HG02610 (cell line): ENCODE data around the gene PLEKHO2.
A peak's percentile ranks its signal among the peaks of the same experiment; 100 is the strongest.
"Not testable (repeated sequence)": the region's sequence is repeated elsewhere in the genome, so short reads cannot be mapped to it uniquely, and the experiment has no call there.

Experiments used
- ATAC-seq: cut with Tn5 transposase; IDR thresholded peaks from one replicate; pipeline ENCODE4 v1.9.1; 2021; ENCODE audit warnings: mild to moderate bottlenecking, moderate library complexity; ENCODE audit not compliant: unreplicated experiment

PLEKHO2 gene

GRCh38 chr15:64841344-64842095, at the start of gene PLEKHO2:
TSS of gene PLEKHO2 (plus strand) at chr15:64841915. CDS start at chr15:64842017, 102 bp downstream.
- ATAC-seq, result peak; percentile 60

- ATAC-seq, result no peak
Observed at GRCh38 chr15:64792282-64792681, 49.4 kb upstream of the PLEKHO2 start.

DNA sequence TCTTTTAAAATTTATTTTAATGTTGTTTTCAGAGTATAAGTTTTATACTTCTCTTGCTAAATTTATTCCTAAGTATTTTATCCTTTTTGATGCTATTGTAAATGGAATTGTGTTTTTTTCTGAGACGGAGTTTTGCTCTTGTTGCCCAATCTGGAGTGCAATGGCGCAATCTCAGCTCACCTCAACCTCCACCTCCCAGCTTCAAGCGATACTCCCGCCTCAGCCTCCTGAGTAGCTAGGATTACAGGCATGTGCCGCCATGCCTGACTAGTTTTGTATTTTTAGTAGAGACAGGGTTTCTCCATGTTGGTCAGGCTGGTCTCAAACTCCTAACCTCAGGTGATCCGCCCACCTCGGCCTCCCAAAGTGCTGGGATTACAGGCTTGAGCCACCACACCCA, 46.4 kb upstream of the PLEKHO2 start:
- ATAC-seq, result not testable (repeated sequence)

DNA sequence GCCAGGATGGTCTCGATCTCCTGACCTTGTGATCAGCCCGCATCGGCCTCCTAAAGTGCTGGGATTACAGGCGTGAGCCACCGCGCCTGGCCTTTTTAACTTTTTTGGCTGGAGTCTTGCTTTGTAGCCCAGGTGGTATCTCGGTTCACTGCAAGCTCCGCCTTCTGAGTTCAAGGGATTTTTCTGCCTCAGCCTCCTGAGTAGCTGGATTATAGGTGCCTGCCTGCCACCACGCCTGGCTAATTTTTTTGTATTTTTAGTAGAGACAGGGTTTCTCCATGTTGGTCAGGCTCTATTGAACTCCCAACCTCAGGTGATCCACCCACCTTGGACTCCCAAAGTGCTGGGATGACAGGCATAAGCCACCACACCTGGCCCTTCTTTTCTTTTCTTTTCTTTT, 45.8 kb upstream of the PLEKHO2 start:
- ATAC-seq, result not testable (repeated sequence)

- ATAC-seq, result not testable (repeated sequence)
Observed at GRCh38 chr15:64798905-64799304, 42.8 kb upstream of the PLEKHO2 start.

- no peak for ATAC-seq
Observed at GRCh38 chr15:64800476-64800875, 41.2 kb upstream of the PLEKHO2 start.

DNA sequence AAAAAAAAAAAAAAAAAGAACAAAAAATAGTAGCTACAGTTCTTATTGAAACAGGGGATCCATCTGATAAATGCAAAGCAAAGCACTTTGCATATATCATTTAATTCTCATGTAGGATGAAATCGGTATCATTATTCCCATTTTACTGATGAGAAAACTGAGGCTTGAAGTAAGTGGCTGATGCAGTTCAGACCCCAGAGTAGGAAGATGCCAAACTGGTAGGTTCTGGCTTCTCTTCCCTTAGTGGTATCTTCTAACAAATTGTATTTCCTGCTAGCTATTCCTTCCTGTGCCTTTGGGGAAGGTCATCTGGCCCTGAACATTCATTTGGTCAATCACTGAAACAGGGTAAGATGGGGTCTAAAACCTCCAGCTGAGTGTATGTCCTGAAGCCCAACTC, 38.2 kb upstream of the PLEKHO2 start:
- no peak for ATAC-seq

DNA sequence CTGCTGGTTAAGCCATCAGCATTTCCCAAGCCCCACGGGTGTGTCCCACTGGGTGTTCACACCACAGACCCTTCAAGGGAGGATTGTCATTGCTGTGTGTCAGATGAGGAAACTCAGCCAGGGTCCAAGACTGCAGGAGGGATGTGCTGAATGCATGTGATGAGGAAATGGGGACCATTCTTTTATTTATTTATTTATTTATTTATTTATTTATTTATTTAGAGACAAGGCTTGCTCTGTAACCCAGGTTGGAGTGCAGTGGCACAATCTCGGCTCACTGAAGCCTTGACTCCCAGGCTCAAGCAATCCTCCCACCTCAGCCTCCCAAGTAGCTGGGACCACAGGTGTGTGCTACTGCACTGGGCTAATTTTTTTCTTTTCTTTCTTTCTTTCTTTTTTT, 37.1 kb upstream of the PLEKHO2 start:
- ATAC-seq, result no peak

DNA sequence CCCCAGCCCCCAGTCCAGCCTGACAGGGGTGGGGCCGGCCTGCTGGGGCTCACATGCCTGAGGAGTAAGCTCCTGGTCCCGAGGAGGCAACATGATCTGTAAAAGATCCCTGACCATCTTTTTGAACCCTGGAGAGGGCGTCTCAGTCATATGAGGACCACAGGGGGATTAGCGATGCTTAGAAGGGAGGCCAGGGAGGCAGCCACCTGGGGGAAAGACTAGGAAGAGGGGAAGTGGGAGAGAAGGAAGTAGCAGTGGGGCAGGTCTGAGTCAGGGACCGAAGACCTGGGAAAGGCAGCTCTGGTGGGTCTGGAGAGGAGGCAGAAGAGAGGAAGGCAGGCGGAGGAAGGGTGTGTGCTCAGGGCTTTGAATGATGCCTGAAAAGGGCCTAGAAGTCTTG, 35.2 kb upstream of the PLEKHO2 start:
- ATAC-seq, result no peak

GRCh38 chr15:64807051-64807749, 34.5 kb upstream of the PLEKHO2 start:
- ATAC-seq, result no peak

DNA sequence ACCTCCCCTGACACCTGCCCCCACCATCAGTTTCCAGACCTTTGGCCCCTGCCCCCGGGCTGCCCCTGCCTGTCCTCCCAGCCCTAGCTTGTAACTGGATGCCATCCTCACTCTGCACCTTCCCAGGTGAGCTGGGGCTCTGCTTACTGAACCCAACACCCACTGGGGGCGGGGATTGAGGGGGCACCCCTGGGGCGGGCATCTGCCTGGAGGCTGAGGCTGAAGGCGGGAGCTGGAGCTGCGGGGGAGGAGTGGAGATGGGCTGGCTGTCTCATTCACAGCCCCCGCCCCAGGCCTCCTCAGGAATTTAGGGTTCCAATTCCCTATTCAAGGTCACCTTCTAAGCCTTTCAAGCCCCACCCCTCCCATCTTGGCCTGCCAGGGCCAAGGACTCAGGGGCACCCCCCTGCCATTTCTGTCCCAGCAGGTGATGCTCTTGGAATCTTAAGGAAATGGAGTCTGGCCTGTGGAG, 33.9 kb upstream of the PLEKHO2 start:
- ATAC-seq, result no peak

DNA sequence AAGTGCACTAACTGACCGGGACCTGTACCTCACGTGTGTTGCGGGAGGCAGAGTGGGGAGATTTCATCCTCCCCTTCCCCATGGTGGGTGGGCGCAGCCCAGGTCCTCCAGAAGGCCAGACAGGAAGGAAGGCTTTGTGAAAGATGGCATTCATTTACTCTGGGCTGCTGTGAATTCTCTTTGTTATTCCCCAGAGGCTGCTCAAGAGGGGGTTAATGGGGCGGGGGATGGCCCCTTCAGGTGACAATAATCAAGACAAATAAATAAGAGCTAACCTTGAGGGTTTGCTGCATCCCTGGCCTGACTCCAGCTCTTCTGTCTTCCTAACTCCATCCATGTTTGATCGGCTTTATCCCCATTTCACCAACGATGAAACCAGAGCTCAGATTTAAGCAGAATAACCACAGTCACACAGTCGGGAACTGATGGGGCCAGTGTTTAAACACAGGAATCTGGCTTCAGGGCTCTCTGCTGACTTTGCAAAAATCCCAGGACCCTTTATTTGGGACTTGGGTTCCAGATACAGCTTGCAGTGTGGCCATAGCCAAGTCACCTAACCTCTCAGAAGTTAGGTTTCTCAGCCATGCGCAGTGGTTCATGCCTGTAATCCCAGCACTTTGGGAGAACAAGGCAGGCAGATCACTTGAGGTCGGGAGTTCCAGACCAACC, 32.8 kb upstream of the PLEKHO2 start:
- ATAC-seq, result no peak

GRCh38 chr15:64809649-64810496, 31.8 kb upstream of the PLEKHO2 start:
- ATAC-seq, result no peak

- no peak for ATAC-seq
Observed at GRCh38 chr15:64810497-64811326, 31.0 kb upstream of the PLEKHO2 start.

DNA sequence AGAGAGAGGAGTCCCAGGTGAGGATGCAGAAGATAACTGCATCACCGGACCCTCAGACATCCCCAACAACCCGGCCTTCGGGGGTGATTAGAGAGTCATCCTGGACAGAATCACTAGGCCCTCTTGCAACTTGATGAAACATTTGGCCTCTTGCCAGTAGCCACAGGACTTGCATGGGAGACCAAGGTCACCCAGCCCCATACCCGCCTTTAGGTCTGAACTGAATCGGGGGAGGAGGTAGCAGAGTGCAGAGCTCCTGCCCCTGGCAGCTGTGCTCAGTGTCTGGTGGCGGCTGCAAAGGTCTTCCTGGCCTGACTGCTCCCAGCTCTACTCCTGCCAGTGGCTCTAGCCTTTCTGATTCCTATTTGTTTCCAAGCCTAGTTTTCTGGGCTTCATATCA, 28.6 kb upstream of the PLEKHO2 start:
- ATAC-seq, result no peak

DNA sequence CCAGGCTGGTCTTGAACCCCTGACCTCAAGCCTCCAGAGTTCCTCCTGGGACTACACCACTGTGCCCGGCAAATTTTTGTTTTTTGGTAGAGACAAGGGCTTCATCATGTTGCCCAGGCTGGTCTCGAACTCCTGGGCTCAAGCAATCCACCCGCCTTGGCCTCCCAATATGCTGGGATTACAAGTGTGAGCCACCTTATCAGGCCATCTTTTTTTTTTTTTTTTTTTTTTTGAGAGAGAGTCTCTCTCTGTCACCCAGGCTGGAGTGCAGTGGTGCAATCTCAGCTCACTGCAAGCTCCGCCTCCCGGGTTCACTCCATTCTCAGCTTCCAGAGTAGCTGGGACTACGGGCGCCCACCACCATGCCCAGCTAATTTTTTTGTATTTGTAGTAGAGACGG, 27.4 kb upstream of the PLEKHO2 start:
- not testable (repeated sequence) for ATAC-seq

GRCh38 chr15:64814965-64815364, 26.8 kb upstream of the PLEKHO2 start:
- not testable (repeated sequence) for ATAC-seq

GRCh38 chr15:64816452-64816851, 25.3 kb upstream of the PLEKHO2 start:
- no peak for ATAC-seq

DNA sequence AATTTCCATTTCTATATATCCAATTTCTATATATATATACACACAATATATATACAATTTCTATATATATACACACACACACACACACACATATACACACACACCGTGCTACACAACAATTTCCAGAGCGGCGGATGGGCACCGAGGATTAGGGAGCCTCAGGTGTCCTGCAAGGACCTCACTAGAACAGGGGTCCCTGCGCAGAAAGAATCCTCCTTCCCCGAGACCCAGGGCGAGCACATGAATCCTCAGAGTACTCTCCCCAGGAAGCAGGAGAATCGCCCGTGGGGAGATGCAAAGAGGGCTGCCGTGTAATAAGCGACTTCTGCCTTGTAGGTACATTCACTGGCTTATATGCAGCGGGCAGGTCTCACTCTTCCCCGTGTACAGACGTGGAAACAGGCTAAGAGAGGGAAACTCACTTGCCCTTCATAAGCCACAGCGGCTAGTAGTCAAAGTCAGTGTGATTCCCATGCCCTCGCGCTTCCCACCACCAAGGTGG, 16.7 kb upstream of the PLEKHO2 start:
- ATAC-seq, result no peak
